GM23338 (cell line): ENCODE results near the gene WNK2. TPM values are rescaled to one million over a fixed set of nuclear protein-coding genes. Genes with fewer than 3 reads are reported as not detected.

ENCODE experiments used
- ATAC-seq: fragments of 200-7000 bp; cut with Tn5 transposase; 3 replicates; pipeline ENCODE4 v1.9.1; 2020
- DNase-seq: peaks from one replicate; pipeline ENCODE4 v3.0.0-alpha.2; 2015; ENCODE audit warnings: low spot score
- H2AFZ ChIP-seq: fragments of 200-600 bp; sonication (generic); 2 replicates; pipeline ENCODE4 v1.8.0; 2016; ENCODE audit warnings: antibody characterized with exemption, mild to moderate bottlenecking, moderate library complexity
- H3F3A ChIP-seq: fragments of 200-600 bp; sonication (generic); replicated peaks from 2 replicates; pipeline ENCODE4 v1.8.0; 2017; ENCODE audit warnings: antibody characterized with exemption, mixed run types, low read depth
- H3K27ac ChIP-seq: fragments of 200-600 bp; sonication (generic); 2 replicates; pipeline ENCODE4 v1.6.1; 2016; ENCODE audit warnings: low read depth
- H3K27me3 ChIP-seq: fragments of 200-600 bp; sonication (generic); 2 replicates; pipeline ENCODE4 v1.8.0; 2016; ENCODE audit warnings: mild to moderate bottlenecking, mixed run types, moderate library complexity; ENCODE audit not compliant: insufficient read depth
- H3K36me3 ChIP-seq: fragments of 200-600 bp; sonication (generic); 2 replicates; pipeline ENCODE4 v1.8.0; 2016; ENCODE audit warnings: mild to moderate bottlenecking; ENCODE audit not compliant: insufficient read depth
- H3K4me1 ChIP-seq: fragments of 200-600 bp; sonication (generic); 2 replicates; pipeline ENCODE4 v1.8.0; 2016; ENCODE audit warnings: mild to moderate bottlenecking, moderate library complexity; ENCODE audit not compliant: insufficient read depth
- H3K4me2 ChIP-seq: fragments of 200-600 bp; sonication (generic); 2 replicates; pipeline ENCODE4 v1.7.1; 2017; ENCODE audit warnings: mixed run types
- H3K4me3 ChIP-seq: fragments of 200-600 bp; sonication (generic); 2 replicates; pipeline ENCODE4 v1.6.1; 2016; ENCODE audit warnings: mixed run types
- H3K79me2 ChIP-seq: fragments of 200-600 bp; sonication (generic); replicated peaks from 2 replicates; pipeline ENCODE4 v1.8.0; 2017; ENCODE audit warnings: mild to moderate bottlenecking; ENCODE audit not compliant: insufficient read depth
- H3K9me2 ChIP-seq: fragments of 200-600 bp; sonication (generic); 2 replicates; pipeline ENCODE4 v1.8.0; 2017; ENCODE audit not compliant: insufficient read depth
- H4K20me1 ChIP-seq: fragments of 200-600 bp; sonication (generic); replicated peaks from 2 replicates; pipeline ENCODE4 v1.8.0; 2017; ENCODE audit warnings: mild to moderate bottlenecking; ENCODE audit not compliant: insufficient read depth
- H3K27ac Mint-ChIP-seq: 2 replicates; pipeline ENCODE4 v1.8.0; 2020; ENCODE audit warnings: inconsistent platforms, mild to moderate bottlenecking, moderate library complexity, mixed read lengths
- H3K27me3 Mint-ChIP-seq: 3 replicates; pipeline ENCODE4 v1.8.0; 2022; ENCODE audit warnings: low read depth, mild to moderate bottlenecking, moderate library complexity, mixed read lengths, inconsistent platforms; ENCODE audit not compliant: insufficient read depth, poor library complexity
- H3K36me3 Mint-ChIP-seq: 3 replicates; pipeline ENCODE4 v1.8.0; 2021; ENCODE audit warnings: low read depth, mild to moderate bottlenecking, inconsistent platforms, moderate library complexity, mixed read lengths
- H3K4me1 Mint-ChIP-seq: 3 replicates; pipeline ENCODE4 v1.8.0; 2020; ENCODE audit warnings: mild to moderate bottlenecking, inconsistent platforms, mixed read lengths
- H3K4me3 Mint-ChIP-seq: 3 replicates; pipeline ENCODE4 v1.8.0; 2021; ENCODE audit warnings: moderate library complexity, mild to moderate bottlenecking, inconsistent platforms, mixed read lengths
- H3K9me3 Mint-ChIP-seq: 3 replicates; pipeline ENCODE4 v1.8.0; 2020; ENCODE audit warnings: moderate library complexity, mild to moderate bottlenecking, inconsistent platforms, mixed read lengths
- EZH2 ChIP-seq: fragments of 200-600 bp; sonication (generic); IDR thresholded peaks from one replicate; pipeline ENCODE4 v1.8.0; 2017; ENCODE audit warnings: antibody characterized with exemption, mild to moderate bottlenecking, low read depth; ENCODE audit not compliant: unreplicated experiment
- EZH2phosphoT487 ChIP-seq: fragments of 200-600 bp; sonication (generic); IDR thresholded peaks from one replicate; pipeline ENCODE4 v1.8.1; 2018; ENCODE audit warnings: antibody characterized with exemption; ENCODE audit not compliant: unreplicated experiment
- JUNB ChIP-seq: IDR thresholded peaks from one replicate; pipeline ENCODE4 v1.6.1; 2016; ENCODE audit warnings: antibody characterized with exemption; ENCODE audit not compliant: unreplicated experiment
- NANOG ChIP-seq: IDR thresholded peaks from 2 replicates; pipeline ENCODE4 v1.6.1; 2016; ENCODE audit warnings: antibody characterized with exemption, borderline replicate concordance
- STAT1 ChIP-seq: IDR thresholded peaks from one replicate; pipeline ENCODE4 v1.6.1; 2016; ENCODE audit warnings: antibody characterized with exemption; ENCODE audit not compliant: unreplicated experiment
- ZNF114 ChIP-seq: fragments of 250-450 bp; sonication (Bioruptor Pico); IDR thresholded peaks from 2 replicates; pipeline ENCODE4 v1.5.0; 2020; ENCODE audit warnings: mild to moderate bottlenecking, moderate library complexity
- polyA plus RNA-seq: library from polyadenylated mRNA; unstranded; fragments of >200 nt; fragmentation: Nextera tagmentation; extraction: Ambion mirVana; gene quantifications from 2 replicates; pipeline ENCODE4 v1.2.1, GENCODE V29; 2016
- total RNA-seq: library from RNA; depleted of rRNA; stranded (reverse); fragments of >200 nt; shearing (Covaris generic); gene quantifications from 2 replicates; pipeline ENCODE4 v1.2.3, GENCODE V29; 2014
- TF ChIP-seq, protein P1 (sequence below): IDR thresholded peaks from one replicate; pipeline ENCODE4 v1.6.1; 2018; ENCODE audit warnings: antibody characterized with exemption; ENCODE audit not compliant: unreplicated experiment

Gene WNK2
- total and polyA plus RNA-seq, 2 experiments from 2014 or later: 56.4 to 102 TPM

DNA sequence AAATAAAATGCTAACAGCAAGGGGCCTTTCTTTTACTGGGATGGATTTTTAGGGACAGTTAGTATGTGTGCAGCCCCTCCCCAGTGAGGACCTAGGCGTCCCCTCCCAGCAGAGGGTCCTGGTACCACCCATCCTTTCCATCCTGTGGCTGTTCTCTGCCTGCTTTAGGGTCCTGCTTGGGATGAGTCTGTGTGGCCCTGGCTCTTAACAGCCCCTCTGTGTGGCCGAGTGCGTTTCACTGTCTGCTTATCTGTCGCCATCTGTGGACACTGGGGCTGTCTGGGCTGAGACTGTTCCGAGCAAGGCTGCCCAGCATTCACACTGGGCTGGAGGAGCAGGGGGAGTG is 17.0 kb downstream of the WNK2 start (continued):
- TF ChIP-seq, protein P1, sequence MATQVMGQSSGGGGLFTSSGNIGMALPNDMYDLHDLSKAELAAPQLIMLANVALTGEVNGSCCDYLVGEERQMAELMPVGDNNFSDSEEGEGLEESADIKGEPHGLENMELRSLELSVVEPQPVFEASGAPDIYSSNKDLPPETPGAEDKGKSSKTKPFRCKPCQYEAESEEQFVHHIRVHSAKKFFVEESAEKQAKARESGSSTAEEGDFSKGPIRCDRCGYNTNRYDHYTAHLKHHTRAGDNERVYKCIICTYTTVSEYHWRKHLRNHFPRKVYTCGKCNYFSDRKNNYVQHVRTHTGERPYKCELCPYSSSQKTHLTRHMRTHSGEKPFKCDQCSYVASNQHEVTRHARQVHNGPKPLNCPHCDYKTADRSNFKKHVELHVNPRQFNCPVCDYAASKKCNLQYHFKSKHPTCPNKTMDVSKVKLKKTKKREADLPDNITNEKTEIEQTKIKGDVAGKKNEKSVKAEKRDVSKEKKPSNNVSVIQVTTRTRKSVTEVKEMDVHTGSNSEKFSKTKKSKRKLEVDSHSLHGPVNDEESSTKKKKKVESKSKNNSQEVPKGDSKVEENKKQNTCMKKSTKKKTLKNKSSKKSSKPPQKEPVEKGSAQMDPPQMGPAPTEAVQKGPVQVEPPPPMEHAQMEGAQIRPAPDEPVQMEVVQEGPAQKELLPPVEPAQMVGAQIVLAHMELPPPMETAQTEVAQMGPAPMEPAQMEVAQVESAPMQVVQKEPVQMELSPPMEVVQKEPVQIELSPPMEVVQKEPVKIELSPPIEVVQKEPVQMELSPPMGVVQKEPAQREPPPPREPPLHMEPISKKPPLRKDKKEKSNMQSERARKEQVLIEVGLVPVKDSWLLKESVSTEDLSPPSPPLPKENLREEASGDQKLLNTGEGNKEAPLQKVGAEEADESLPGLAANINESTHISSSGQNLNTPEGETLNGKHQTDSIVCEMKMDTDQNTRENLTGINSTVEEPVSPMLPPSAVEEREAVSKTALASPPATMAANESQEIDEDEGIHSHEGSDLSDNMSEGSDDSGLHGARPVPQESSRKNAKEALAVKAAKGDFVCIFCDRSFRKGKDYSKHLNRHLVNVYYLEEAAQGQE: no peak
- TF ChIP-seq EZH2 (no peak), ZNF114 (CRISPR knock-in tag) (no peak), NANOG (no peak), EZH2phosphoT487 (no peak)

DNA sequence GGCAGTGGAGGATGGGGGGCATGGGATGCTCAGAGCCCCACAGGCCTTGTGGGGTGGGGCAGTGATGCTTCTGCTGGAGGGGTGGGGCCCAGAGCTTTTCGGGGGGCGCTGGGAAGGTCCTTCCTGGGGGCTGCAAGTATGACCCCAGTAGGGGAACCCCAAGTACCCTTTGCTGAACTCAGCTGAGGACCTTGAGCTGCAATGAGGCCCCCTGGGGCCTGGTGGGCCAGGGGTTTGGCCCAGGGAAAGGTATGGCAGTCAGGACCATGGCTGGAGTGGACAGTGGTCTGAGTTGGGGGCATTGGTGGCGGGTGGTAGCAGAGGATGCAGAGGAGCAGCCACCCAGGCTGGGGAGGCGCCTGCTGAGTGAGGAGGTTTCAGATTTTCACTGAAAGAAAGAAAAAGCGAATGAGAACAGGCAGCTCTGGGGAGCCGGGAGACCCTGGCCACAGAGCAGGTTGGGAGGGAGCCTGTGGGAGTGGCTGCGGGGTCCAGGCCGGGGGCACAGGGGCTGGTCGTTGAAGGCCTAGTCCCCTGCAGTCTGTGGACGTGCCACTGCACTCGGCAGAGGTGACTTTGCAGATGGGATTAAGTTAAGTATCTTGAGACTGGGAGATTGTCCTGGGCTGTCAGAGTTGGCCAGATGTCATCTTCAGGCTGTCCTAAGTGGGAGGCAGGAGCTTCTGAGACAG is 19.2 kb downstream of the WNK2 start:
- peaks cover 51% of the 10 kb centered on the region for H3K79me2 ChIP-seq
- H3K9me2 ChIP-seq: no peaks in the 10 kb centered on the region
- no peak overlapping the region for H3K27ac ChIP-seq
- Mint-ChIP-seq H3K27ac (peak overlapping the region; percentile 36), H3K36me3 (no peaks in the 10 kb centered on the region; the same call in 2 of the 3 replicates), H3K4me3 (no peak overlapping the region), H3K4me1 (peaks cover 15% of the 10 kb centered on the region), H3K27me3 (peaks cover 9% of the 10 kb centered on the region), H3K9me3 (no peaks in the 10 kb centered on the region)
- no peak for TF ChIP-seq NANOG
- TF ChIP-seq EZH2: no peak
- TF ChIP-seq JUNB: no peak
- TF ChIP-seq STAT1: no peak
- TF ChIP-seq, protein P1: no peak
- ATAC-seq (no peak; the same call in 2 of the 3 replicates), DNase-seq (no peak)
- H2AFZ ChIP-seq: no peak overlapping the region
- no peak overlapping the region for H3K4me3 ChIP-seq
- no peak overlapping the region for H3K4me2 ChIP-seq
- no peaks in the 10 kb centered on the region for H3K4me1 ChIP-seq
- H3F3A ChIP-seq: peaks cover 8% of the 10 kb centered on the region
- H3K27me3 ChIP-seq: no peaks in the 10 kb centered on the region
- no peaks in the 10 kb centered on the region for H3K36me3 ChIP-seq
- H4K20me1 ChIP-seq: peaks cover 7% of the 10 kb centered on the region
